Fibroblast of skin of abdomen (primary cell): ENCODE data around the gene TMEM272.

ENCODE experiments used
- DNase-seq: peaks from one replicate; pipeline ENCODE4 v3.0.0-alpha.2; 2013

Gene TMEM272

DNA sequence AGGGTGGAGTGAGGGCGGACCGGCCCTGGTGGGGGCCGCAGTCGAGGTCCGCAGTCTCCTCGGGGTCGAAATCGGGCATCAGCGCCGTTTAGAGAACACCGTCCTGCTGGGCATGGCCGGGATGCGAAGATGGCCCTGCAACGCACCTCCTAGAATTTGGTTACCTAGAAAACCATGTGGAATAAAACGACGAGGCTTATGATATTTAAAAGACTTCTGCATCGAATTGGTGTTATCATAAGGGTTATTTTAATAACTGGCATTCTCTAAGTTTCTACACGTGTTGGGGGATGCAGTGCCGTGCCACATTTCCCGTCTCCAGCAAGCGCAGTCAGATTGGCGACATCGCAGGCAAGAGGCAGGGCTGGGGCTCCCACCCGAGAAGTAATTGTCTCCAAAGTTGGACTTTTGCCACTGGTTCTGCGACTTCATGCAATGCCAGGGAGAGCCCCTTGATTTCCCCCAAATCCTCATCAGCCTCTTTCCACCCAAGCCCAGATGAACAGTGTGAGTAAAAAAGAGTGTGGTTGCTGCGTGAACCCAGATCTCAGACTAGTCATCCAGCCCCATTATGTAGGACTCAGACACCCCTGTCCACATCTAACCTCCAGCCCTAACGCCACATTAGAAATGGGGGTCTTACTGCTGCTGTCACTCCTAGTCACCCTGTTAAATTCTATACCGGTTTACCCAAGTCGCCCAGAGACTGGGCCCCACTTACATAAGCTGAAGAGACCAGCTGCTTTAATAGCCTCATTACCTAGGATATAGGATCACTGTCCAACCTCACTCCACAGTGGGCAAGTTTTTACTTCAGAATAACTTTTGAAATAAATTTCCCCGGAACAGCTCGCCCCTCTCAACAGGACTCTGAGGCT lies 40.4 kb downstream of the TMEM272 start:
- no peak for DNase-seq

DNA sequence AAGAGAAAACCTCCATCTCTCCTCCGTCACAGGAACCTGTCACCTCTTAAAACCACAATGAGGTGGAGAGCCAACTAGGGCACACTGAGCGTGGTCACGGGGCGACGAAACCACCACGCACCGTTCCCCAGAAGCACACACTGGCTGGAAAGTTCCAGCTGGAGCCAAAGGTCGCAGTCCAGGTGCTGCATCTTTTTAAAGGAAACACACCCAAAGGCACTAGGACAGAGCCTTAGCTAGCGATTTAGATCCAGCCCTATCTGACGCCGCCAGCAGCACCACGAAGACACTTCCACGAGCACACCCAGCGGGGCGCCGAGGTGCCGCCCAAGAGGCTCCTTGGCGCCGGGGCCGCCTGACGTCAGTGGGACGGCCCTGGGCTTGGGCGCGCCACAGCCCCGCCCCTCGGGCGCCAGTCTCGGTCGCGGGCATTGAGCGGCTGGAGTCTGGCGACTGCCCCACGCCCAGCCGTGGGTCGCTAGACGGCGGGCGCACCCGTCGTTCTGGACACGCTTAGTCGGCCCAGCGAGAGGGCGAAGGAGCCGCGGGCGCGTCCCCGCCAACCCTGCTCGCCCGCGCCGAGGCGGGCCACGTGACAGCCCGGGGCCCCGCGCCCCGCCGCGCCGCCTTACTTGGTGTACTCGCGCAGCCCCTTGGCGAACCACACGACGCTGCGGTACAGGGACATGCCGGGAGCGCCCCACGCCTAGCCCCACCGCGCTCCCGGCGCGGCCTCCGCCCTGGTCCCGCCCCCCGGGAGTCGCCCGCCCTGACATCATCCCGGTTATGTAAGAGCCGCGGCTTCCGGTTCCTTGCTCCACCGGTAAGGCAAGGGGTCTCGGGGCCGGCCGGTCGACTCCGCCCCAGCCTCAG lies 41.3 kb downstream of the TMEM272 start, which contains the start of gene DHRS12:
Gene DHRS12 (minus strand): TSS at position 742 of the 873 bp plus-strand sequence. CDS start 4,504 bp downstream, outside the sequence.
- peak; percentile 81 for DNase-seq

DNA sequence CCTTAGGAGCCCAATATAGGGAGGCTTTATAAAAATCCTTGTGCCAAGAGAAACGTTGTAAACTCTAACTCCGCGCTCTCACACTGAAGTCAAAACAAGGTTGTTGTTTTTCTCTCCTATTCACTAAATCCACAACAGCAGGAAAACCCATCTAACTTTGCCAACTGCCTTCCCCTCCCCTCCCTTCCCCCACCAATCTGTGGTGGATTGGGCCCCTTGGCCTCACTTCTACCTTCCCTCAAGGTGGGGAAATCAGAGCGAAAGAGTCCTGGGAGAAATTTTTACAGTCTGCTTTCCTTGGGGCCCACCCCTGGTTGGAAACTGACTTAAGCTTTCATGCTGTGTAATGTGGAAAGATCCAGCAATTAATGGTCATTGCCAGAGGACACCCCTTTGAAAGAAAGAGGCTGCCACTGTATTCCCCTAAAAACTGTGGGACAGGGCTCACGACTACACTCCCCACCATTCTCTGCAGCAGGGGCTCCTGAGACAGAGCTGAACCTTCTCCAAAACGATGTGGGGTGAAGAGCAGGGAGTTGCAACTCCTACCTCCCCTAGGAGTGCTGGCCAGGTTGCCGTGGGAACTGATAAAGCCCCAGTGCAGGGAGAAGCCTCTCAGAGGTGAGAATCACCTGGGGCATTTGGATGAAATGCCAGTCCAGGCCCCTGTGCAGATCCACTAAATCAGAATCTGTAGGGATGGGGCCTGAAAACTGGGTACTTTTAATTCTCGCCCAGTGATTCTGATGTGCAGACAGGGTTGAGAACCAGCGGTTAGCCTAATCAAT lies 42.2 kb downstream of the TMEM272 start:
- no peak for DNase-seq

DNA sequence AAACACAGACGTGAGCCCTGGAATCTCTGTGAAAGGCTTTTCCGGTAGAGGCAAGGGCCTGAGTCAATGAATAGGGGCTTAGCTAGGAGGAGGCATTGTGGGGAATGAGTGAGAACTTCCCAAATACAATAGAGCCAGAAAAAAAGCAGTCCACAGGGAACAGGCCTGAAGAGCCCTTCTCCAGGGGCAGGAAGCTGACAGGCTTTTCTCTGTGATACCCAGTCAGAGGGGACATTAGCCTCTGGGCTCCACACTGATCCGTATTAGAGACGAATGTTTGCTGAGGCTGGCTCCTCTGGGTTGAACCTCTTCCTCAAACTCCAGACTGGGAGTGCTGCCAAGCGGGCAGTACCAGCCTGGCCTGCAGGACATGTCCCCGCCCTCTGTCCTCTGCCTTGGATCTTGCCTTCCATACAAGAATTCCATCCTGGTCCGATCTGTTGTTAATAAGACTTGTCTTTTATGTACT lies 43.3 kb downstream of the TMEM272 start:
- no peak for DNase-seq

- DNase-seq: no peak
Measured at GRCh38 chr13:51800486-51800885, 44.5 kb downstream of the TMEM272 start.

DNA sequence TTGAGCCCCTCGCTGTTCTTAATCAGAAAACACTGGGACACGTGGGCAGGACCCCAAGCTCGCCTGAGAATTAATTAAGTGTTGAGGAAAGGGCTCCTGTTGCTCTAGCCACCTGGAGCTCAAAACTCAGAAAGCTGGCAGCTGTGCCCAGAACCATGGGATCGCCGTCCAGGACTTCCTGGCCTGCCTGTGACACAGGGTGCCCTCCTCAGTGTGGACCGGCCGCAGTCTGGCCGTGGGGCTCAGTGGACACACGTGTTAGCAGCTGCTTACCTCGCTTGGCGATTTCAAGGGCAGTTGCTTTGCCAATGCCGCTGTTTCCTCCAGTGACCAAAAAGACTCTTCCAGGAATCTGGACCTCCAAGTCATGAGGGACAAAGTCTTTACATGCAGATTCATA lies 45.7 kb downstream of the TMEM272 start:
- DNase-seq: no peak

DNA sequence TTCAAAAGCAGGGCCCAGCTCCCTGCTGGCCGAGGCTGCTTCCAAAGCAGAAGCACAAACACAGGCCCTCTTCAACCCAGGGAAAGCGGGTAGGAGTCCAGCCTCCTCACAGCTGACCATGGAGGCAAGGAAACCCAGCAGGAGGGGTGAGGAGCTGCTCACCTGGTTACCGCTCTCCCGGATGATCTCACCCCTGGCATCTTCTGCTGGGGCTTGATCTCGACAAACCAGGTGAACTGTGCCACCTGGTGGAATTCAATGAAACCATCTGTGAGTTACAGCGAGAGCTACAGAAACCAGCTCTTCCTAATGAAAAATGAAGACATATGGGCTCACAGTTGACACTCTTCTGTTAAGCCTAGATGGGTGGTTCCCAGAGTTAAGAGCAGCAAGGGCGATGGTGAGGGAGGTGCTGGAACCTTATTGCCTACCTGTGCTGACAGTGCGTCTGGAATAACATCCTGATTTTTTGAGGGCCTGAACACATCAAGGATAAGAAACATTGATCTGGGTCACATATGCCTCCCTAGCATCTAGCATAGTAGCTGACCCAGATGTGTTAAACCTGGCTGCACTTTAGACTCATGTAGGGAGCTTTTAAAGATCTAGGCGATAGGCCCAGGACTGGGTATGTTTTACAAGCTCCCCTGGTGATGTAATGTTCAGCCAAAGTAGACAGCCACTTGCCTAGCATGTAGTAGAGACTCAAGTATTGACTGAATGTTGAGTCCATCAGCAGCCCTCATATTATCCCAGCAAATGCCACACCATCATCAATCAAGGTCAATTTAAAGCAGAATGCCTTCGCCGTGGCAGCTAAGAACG lies 47.1 kb downstream of the TMEM272 start:
- peak; percentile 62 for DNase-seq

GRCh38 chr13:51796546-51796945 lies 48.4 kb downstream of the TMEM272 start:
- no peak for DNase-seq

GRCh38 chr13:51795419-51795818 lies 49.6 kb downstream of the TMEM272 start:
- no peak for DNase-seq

GRCh38 chr13:51794964-51795363 lies 50.0 kb downstream of the TMEM272 start:
- no peak for DNase-seq

GRCh38 chr13:51793570-51794271 lies 51.3 kb downstream of the TMEM272 start:
- peak; percentile 91 for DNase-seq

DNA sequence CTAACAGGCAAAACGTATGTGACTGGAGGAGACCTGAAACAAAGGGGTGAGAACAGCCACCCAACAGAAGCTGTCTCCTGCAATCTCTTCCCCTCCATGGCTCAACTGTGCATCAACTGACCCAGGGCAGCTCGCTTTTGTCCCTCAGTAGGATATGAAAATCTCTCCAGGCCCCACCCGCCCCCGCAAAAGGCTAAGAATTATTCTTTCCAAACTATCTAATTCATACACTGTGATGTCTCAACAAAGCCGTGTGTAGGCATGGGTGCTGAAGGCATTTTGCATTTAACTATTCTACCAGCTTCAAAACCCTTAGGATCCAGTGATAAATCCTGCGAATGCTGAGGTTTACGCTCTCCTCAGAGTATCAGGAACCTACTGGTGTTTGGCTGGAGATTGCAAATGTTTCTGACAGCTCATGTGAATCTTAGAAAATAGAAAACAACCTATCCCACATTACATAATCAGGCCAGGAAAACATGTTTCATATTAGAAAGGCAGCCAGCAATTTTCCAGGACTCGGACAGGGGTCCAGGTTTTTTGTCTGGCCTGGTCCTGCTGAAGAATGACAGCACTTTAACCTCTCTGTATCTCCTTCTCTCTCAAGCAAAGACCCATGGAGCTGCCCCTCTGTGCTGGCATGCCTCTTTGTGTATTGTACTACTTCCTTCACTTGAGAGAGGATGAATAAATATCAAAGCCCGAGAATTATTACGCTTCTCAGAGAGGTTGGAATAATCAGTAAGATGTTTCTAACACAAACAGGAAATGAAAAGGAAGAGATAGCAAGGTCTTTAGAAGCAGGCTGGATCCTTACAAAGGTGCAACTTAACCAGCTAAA lies 58.3 kb downstream of the TMEM272 start:
- DNase-seq: no peak

GRCh38 chr13:51785712-51786424 lies 59.1 kb downstream of the TMEM272 start:
- peak; percentile 50 for DNase-seq

GRCh38 chr13:51784097-51784496 lies 60.9 kb downstream of the TMEM272 start:
- no peak for DNase-seq

GRCh38 chr13:51783428-51784094 lies 61.4 kb downstream of the TMEM272 start:
- no peak for DNase-seq

GRCh38 chr13:51782026-51782710 lies 62.8 kb downstream of the TMEM272 start:
- no peak for DNase-seq

GRCh38 chr13:51781246-51782022 lies 63.5 kb downstream of the TMEM272 start:
- DNase-seq: no peak
